NCI-H1105 (cell line): ENCODE measurements around the gene C4BPB.

Experiments used
- DNase-seq: peaks from one replicate; lab custom pipeline; 2025; lab: John Stamatoyannopoulos, UW

C4BPB gene

DNA sequence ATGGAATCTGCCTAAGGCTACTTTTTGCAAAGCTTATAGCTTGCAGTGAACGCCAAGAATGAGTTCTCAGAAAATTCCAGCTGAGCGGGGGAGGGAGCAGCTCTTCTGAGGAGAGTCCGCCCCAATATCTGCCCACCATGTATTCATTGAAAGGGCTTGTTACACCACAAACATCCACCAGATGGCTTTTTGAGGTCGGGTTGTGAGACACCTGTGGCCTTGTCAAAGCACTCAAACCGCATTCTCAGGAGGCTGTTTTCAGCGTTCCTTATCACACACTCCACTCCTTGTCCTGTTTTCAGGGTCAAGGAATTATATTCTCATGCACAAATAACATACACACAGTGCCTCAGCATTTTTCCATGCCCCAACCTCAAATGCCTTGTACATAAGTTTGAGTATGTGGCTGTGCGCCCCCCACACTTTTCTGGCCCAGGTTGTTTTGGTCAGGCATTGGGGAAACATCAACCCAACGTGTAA is 3.9 kb upstream of the C4BPB start:
- DNase-seq = peak; percentile 27

DNA sequence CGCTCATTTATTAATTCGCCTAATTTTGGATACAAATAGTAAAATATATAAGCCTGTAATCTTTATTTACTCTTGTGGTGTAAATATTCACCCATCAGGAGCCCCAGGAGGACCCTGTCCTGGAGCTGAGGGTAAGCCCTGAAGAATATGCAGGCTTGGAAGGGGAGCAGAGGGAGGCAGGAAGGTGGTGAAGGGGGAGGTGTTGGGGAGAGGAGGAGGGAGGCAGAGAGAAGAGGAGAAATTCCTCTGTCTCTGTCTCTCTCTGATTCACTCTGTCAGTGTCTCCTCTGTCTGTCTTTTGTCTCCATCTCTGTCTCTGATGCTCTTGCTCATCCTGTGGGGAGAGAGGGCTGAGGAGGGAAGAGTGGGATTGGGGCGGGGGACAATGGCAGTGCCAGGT is 2.8 kb upstream of the C4BPB start:
- no peak for DNase-seq

DNA sequence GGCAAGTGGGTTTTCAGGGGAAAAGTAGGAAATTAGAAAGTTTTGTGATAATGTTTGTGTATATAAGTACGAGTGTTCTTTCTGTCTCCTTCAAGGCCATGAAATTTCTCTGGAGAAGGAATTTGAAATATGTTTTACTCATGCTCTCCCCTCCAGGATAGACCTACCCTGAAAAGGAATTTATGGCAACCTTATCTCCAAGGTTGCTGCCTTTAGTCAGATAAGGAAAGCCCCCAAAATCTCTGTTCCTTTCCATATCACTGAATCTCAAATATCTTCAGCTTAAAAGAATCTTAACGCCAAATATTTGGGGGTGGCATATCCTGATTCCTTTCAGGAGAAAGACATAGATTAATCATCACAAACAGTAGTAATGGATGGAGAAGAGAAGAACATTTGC is 499 bp upstream of the C4BPB start:
- no peak for DNase-seq

DNA sequence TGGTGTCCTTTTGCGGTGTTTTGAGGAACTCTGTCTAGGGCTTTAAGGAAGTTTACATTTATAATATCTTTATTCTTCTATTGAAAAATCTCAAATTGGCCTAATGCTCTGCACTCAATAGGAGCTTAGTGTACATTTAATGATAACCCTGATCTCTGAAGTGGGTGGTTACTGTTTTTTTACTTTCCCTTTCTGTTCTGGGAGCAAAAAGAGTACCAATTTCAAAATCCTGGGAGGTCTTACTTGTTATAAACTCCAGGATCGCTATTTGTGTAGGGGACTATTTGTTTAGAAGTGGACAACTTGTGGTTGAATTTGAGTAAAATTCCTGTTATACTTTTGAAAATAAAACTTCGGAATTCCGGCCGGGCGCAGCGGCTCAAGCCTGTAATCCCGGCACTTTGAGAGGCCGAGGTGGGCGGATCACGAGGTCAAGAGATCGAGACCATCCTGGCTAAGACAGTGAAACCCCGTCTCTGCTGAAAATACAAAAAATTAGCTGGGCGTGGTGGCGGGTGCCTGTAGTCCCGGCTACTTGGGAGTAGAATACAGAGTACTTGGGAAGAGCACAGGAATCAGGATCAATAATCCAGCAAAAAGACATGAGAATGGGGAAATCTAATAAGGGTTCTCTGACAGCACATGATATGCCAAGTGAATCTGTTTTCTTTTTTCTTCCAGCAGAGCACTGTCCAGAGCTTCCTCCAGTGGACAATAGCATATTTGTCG is 1.1 kb downstream of the C4BPB start:
- no peak for DNase-seq

DNA sequence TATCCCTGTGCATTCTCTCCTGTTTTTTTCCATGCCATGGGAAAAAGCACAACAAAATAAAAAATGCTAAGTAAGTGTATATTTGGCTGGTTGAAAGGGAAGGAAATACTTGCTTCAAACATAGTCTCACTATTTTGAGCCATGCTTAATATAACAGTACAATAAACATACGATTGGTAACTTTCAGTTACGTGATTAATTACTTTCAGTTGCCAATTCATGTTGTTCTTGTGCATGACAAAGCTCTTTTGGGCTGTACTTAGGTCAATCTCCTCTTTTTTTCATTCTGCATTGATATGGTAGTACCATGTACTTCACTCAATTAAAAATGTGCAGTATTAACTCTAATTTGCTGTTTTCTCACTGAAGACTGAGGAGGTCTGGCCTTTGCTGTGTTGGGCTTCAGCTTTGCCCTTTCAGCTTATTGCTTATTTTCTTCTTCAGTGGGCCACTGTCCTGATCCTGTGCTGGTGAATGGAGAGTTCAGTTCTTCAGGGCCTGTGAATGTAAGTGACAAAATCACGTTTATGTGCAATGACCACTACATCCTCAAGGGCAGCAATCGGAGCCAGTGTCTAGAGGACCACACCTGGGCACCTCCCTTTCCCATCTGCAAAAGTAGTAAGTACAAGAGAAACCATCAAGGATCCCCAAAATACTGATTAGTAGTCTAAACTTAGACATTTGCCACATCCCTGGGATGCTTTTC is 2.7 kb downstream of the C4BPB start:
- DNase-seq = no peak

DNA sequence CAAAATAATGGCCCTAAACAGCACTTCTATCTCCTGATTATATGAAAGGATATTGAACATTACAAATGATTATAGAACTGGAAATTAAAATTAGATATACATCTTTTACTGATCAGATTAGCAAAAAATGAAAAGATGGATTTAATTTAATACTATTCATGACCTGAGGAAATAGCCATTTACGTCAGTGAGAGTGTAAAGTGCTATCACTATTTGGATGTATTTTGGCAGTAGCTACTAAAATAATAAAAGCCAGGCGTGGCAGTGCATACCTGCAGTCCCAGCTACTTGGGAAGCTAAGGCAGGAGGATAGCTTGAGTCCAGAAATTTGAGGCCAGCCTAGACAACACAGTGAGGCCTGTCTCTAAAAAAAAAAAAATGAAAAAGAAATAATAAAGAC is 5.3 kb downstream of the C4BPB start:
- no peak for DNase-seq

DNA sequence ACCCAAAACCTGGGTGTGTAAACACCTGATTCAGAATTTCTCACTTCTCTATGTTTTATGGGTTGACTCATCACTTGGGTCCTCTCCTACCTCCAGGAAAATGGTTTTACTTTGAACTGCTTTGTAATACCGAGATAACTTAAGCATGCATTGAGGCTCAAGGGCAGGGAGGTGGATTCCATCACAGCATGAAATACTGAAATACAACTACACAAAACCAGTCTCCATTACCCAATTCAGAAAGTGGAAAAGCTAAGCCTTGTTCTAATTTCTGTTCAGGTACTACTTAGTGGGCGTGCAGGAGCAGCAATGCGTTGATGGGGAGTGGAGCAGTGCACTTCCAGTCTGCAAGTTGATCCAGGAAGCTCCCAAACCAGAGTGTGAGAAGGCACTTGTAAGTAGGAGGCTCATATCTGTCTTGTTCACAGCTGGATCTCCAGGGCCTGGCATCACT is 9.2 kb downstream of the C4BPB start:
- DNase-seq = no peak

DNA sequence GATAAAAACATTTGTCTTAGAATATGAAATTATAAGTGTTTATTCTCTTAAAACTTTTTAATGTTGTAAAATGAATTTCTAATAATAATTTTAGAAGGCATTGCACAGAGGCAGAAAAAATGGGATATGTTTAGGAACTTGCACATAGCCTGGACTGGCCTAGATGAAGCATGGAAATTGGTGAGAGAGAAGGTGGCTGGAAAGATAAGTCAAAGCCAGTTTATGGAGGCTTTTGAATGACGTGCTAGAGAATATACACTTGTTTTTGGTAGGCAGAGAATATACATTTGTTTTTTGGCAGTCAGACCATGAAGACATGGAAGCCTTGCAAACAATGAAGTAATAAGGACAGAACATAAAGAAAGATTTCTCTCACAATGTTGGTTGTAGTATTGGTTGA is 13.1 kb downstream of the C4BPB start:
- DNase-seq = no peak

DNA sequence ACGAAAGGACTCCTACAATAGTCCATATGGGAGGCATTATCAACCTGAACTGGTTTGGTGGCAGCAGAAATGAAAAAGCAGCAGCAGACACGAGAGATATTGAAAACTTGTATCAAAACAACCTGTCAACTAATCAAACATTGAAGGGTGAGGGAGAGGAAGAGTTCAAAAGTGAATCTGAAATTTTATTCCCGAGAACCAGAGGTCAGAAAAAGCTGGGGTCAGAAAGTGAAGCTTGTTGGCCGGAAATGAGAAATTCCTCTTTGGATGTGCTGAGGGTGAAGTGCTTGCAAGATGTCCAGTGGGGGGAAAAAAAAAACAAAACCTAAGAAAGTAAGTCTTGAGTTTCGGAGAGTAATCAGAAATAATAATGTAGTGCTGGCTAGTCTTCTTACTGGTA is 13.5 kb downstream of the C4BPB start:
- no peak for DNase-seq

DNA sequence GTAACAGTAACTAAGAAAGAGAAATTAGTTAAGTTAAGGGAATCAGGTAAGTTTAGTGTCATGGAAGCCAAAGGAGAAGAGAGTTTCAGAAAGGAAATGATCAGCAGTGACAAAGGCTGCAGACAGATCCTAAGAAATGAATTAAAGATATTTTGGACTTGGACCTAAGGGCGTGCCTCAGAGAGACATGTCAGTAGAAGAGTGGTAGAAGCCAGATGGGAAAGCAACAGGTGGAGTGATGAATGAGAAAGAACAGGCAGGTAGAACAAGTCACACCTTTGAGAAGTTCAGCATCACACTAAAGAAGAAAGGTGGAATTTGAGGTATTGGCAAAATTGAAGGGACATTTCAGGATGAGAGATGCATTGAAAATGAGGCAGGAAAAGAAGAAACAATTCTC is 14.0 kb downstream of the C4BPB start:
- no peak for DNase-seq

DNA sequence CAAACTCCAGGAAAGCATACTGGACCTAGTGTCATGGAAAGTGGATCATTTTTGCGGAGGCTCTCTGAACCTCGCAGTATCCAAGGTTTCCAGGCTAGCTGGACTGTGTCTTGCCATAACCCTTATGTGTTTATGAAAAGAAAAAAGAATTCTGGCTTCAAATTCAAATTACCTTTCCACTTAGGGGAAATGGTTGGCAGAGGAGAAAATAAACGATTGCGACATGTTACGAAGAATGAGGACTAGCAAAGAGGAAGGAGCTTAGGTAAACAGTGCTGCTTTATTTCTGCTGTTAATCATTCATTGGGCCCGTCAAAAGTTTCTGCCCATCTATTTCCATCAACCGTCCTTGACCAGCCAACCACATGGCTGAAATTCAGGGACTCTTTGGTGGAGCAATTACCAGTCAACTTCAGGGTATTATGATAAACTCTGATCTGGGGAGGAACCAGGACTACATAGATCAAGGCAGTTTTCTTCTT is 15.3 kb downstream of the C4BPB start, which contains the start of gene C4BPA:
C4BPA (plus strand) TSS at position 342 of the 482 bp plus-strand sequence. CDS start 8,793 bp downstream, outside the sequence.
- DNase-seq = no peak

DNA sequence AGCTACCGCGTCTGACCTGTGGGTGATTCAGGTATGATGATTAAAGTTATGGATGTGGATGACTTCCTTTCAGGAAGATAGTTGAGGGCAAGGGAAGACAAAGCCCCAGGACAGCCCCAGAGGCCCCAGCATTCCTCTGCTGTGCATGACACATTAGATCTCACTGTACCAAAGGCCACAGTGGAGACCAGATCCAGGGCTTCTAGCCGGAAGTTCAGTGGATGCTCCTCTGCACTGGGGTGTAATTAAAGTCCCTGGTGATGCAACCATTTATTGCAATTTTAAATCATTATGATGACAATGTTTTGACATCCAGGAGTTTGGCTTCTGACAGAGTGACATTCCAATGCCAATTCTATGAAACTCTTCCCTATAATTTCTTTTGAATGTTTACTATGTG is 20.3 kb downstream of the C4BPB start:
- no peak for DNase-seq

DNA sequence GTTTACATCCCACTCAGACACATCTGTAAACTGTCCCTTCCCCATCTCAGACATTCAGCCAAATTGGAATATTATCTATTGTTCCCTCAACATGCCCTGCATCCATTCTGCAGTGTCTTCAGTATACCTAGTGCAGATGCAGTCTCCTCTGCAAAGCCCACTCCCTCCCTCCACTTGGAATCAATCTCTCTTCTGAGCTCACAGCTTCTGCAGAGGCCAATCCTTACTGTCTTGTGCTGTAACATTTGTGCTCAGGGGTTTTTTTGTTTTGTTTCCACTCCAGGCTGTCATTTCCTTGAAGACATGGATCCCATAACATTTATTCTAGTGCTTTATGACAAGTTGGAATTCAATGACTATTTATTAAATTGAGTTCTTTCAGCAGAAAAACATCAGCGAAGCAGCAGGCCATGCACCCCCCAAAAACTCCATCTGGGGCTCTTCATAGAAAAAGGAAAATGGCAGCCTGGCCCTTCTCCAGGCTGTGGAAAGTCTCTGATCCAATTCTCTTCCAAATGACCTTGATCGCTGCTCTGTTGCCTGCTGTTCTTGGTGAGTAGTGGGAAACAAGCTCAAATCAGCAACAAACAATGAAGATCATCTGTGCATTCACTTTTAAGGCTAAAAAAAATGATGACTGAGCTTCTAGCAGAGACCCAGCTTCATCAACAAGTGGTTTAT is 24.1 kb downstream of the C4BPB start:
- DNase-seq = no peak

DNA sequence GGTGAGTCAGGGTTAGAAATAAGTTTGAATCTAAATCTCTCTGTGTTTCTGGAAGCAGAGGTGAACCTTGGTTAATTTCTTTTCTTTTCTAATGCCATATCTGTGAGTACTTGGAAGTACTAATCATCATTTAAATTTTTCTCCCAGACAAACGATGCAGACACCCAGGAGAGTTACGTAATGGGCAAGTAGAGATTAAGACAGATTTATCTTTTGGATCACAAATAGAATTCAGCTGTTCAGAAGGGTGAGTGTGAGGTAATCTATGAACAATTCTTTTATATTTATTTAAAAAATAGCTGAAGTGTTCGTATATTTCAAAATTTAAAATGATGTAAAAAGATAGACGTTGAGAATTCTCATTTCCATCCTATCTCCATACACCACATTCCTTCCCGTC is 26.6 kb downstream of the C4BPB start:
- no peak for DNase-seq

DNA sequence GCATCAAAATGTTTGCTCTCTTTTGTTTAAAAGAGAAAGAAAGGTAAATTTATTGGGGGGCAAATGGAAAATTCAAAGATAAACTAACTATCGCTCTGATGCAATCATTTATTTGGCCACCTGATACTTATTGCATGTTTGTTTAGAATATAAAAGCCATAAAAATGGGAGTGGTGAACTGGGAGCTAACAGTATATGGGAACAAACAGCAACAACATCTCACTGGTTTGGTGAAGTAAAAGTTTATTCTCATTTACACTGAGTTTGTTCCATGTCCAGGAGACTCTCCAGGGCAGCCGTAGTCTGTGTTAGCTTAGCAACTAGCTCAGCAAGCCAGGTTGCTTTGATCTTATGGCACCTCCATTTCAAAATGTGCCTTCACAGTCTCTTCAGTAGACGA is 35.7 kb downstream of the C4BPB start:
- DNase-seq = no peak

DNA sequence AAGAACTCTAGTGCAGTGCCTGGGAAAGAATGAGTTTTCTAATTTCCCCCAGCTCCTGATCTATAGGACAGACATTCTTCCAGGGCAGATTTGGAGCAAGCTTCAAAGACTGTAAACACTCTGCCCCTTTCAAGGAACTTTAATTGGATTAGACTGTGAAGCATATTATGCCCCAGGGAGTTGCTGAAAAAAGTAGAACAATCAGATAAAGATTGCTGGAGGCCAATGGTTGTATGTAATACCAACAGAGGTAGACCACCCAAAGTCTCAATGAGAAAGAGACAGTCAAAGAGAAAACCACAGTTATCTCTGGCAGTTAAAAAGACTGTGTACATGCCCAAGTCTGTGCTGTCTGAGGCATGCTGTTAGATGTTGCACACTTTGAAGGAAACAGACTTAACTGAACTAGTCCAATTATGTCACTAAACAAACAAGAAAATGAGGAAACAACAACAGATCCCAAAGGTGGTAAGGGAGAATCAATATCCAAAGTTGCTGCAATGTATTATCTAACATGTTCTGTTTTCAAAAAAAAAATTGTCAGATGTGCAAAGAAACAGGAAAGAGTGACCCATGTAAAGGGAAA is 39.8 kb downstream of the C4BPB start:
- DNase-seq = no peak

DNA sequence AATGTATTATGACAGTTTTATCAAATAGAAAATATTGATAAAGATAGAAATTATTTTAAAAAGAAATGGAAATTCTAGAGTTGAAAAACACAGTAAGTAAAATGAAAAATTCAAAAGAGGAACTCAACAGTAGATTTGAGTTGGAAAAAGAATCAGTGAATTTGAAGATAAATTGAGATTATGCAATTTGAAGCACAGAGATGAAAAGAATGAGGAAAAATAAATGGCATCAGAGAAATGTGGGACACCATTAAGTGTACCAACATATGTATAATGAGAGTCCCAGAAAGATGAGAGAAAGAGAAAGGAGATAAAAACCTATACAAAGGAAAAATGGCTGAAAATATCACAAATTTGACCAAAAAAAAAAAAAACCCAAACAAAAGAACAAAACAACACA is 40.4 kb downstream of the C4BPB start:
- no peak for DNase-seq

DNA sequence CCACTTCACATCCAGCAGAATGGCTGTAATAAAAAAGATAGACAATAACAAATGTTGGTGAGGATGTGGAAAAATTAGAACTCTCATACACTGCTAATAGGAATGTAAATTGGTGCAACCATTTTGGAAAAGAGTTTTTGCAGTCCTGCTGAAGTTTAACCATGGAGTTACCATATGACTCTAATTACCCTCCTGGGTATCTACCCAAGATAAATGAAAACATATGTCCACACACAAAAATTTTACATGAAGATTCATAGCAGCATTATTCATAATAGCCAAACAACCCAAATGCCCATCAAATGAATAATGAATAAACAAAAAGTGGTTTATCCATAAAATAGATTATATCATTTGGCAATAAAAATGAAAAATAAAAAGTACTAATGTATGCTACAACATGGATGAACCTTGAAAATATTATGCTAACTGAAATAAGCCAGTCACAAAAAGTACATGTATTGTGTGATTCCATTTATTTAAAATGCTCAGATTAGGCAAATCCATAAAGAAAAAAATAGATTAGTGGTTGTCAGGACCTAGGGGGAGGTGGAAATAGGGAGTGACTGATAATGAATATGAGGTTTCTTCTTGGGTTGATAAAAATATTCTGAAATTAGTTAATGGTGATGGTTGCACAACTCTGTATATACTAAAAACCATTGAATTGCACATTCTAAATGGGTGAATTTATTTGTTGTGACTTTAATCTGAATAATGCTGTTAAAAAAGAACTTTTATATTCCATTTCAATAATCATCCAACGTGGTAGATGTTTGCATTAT is 41.8 kb downstream of the C4BPB start:
- DNase-seq = no peak

DNA sequence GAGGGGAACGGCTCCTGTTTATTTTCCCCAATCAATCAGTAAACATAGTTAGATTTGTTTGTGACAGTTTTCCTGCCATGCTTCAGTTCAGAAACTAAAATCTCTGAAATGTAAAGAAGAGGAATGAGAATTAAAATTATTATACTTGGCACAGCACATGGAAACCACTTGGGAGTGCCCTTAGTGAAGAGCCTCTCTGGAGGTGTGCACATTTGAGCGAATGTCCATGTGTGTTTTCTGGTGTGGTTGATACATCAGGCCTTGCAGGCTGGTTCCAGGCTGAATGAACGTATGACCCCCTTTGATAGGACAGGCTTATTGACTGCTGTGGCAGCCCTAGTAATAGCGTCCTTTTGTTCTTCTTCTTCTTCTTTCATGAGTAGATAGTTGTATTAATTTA is 42.5 kb downstream of the C4BPB start:
- no peak for DNase-seq

DNA sequence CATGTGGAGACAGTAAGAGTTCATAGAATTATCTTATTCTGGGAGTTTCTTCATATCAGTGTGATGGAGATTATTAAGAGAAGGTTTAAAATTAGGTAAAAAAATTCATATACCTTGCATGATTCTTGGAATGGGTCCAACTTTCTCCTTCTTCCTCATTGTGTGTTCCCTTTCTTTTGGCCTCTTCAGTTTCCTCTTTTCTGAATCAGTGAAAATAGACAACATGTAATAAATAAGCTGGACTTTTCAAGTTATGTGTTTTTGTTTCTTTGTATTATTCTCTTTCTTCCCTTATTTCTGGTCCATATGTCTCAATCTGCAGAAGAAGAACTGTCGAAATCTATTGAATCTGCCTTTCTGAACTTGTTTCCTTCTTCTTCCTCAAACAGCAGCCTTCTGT is 45.9 kb downstream of the C4BPB start:
- DNase-seq = no peak

DNA sequence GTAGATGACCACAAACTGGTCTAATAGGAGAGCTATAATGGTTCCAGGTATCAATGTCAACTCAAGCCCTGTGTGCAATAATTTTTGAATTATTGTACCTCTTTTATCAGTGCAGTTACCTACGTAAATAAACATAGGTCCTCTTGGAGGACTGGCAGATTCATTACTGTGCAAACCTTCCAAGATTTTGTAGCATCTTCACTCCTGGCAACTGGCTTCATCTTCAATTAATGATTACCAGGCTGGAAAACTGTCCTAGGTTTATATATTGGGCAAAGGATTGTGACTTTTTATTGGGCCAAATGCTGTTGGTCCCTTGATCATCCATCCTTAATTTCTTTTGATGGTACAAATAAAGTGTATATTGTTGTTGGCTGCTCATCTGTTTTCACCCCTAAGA is 51.0 kb downstream of the C4BPB start:
- no peak for DNase-seq

DNA sequence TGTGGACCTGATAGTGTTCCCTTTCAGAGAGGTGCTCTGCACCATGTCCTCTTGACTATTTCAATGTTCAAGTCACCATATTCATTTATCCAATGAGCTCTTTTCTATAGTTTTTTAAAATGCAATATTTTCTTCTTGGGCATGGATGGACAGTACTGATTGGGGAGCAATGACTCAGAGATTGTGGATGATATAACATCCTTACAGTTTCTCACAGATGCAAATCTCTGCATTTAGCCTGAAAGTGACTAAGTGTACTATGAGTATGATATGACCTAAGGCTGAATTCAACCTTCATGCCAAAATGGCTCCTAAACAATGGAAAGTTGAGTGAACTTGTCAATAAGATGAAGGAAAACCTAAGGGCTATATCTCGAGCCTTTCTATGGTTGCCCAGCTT is 51.9 kb downstream of the C4BPB start:
- no peak for DNase-seq
